ENCODE measurements around the gene RGSL1.

DNA sequence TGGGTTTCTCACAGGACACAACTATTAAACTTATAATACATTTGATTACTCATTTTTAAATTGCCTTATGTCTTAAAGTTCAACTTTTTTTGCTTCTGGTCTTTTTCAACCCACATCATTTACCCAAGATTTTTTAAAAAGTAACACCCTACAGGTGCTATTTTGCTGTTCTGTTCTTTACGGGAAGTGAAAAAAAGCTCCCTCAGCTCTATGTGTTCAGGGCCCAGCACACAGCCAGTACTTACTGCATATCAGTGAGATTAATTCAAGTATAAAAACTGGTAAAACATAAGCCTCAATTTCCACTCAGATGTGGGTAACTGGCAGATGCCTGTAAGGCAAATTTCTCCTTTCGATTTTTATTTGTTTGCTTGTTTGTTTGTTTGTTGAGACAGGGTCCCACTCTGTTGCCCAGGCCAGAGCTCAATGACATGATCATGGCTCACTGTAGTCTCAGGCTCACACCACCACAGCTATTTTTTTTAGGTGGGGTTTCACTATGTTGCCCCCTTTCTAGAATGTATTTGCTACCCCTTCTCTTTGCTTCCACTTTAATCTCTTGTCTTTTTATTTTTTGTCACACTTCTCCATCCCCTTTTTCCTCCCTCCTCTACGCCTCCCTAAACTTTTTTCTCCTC lies 118.8 kb downstream of the RGSL1 start:
- no peak for TF ChIP-seq POLR2AphosphoS5 (IDR thresholded peaks at IDR 0.05)
- TF ChIP-seq, protein P1, sequence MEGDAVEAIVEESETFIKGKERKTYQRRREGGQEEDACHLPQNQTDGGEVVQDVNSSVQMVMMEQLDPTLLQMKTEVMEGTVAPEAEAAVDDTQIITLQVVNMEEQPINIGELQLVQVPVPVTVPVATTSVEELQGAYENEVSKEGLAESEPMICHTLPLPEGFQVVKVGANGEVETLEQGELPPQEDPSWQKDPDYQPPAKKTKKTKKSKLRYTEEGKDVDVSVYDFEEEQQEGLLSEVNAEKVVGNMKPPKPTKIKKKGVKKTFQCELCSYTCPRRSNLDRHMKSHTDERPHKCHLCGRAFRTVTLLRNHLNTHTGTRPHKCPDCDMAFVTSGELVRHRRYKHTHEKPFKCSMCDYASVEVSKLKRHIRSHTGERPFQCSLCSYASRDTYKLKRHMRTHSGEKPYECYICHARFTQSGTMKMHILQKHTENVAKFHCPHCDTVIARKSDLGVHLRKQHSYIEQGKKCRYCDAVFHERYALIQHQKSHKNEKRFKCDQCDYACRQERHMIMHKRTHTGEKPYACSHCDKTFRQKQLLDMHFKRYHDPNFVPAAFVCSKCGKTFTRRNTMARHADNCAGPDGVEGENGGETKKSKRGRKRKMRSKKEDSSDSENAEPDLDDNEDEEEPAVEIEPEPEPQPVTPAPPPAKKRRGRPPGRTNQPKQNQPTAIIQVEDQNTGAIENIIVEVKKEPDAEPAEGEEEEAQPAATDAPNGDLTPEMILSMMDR (IDR thresholded peaks at IDR 0.05 in 8 of 11, conservative IDR thresholded peaks at IDR 0.05 in 3 of 11) = no peak

Data from spleen (tissue), 7 donors.